Choroid plexus epithelial cell (primary cell): ENCODE results near the gene TWIST2.
A peak's percentile ranks its signal among the peaks of the same experiment; 100 is the strongest.

Experiments
- DNase-seq: peaks from one replicate; pipeline ENCODE4 v3.0.0-alpha.2; 2010; ENCODE audit warnings: low read depth
- H3K4me3 ChIP-seq: 2 replicates; pipeline ENCODE4 v1.5.1; 2011; ENCODE audit warnings: low read depth, mild to moderate bottlenecking, control low read depth, low read length, moderate library complexity
- CTCF ChIP-seq: conservative IDR thresholded peaks from 2 replicates; pipeline ENCODE4 v1.5.1; 2011; ENCODE audit warnings: low read depth, mild to moderate bottlenecking, control low read depth, inconsistent platforms, low read length, moderate library complexity

TWIST2 gene

GRCh38 chr2:238897122-238897880 lies 49.4 kb downstream of the TWIST2 start:
- no peak for TF ChIP-seq CTCF
- H3K4me3 ChIP-seq = no peak overlapping the region
- DNase-seq = no peak

- DNase-seq = no peak
- no peak overlapping the region for H3K4me3 ChIP-seq
- TF ChIP-seq CTCF = no peak
Observed at GRCh38 chr2:238897911-238898311, 50.0 kb downstream of the TWIST2 start.

GRCh38 chr2:238898534-238899281 lies 50.8 kb downstream of the TWIST2 start:
- no peak for DNase-seq
- no peak overlapping the region for H3K4me3 ChIP-seq
- no peak for TF ChIP-seq CTCF

- no peak for TF ChIP-seq CTCF
- DNase-seq = no peak
- H3K4me3 ChIP-seq = no peak overlapping the region
Observed at GRCh38 chr2:238899386-238899785, 51.5 kb downstream of the TWIST2 start.

- DNase-seq = peak; percentile 41
- H3K4me3 ChIP-seq = no peak overlapping the region
- TF ChIP-seq CTCF = no peak
Observed at GRCh38 chr2:238900511-238900910, 52.6 kb downstream of the TWIST2 start.

GRCh38 chr2:238901461-238902057 lies 53.7 kb downstream of the TWIST2 start:
- TF ChIP-seq CTCF = no peak
- no peak overlapping the region for H3K4me3 ChIP-seq
- no peak for DNase-seq
